Measurements from ENCODE around the gene PHF10.

DNA sequence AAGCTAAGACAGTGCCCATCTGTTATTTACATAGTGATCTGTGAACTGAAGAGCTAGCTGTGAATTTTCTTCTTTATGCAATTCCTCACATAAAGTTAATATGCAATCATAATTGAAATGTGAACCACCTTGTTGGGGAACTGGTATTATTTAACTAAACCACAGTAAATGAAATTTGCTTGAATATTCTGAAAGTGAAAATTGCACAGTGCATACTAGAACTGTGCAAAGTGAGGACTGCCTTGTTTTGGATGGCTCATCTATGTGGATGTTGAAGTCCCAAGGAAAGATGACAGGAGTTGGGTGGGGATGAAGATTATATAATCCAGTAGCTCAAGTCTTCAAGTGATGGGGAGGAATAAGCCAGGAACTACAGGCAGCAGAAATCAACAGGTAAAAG is 5.7 kb upstream of the PHF10 start:
- TF ChIP-seq POLR2AphosphoS5 (IDR thresholded peaks at IDR 0.05; ENCODE audit: low read depth, low read length), result no peak
- TF ChIP-seq ELF1 (IDR thresholded peaks at IDR 0.05), result no peak
- TF ChIP-seq GABPA (IDR thresholded peaks at IDR 0.05; ENCODE audit: low read depth), result no peak
- TF ChIP-seq JUND (IDR thresholded peaks at IDR 0.05), result no peak
- TF ChIP-seq, protein P1, sequence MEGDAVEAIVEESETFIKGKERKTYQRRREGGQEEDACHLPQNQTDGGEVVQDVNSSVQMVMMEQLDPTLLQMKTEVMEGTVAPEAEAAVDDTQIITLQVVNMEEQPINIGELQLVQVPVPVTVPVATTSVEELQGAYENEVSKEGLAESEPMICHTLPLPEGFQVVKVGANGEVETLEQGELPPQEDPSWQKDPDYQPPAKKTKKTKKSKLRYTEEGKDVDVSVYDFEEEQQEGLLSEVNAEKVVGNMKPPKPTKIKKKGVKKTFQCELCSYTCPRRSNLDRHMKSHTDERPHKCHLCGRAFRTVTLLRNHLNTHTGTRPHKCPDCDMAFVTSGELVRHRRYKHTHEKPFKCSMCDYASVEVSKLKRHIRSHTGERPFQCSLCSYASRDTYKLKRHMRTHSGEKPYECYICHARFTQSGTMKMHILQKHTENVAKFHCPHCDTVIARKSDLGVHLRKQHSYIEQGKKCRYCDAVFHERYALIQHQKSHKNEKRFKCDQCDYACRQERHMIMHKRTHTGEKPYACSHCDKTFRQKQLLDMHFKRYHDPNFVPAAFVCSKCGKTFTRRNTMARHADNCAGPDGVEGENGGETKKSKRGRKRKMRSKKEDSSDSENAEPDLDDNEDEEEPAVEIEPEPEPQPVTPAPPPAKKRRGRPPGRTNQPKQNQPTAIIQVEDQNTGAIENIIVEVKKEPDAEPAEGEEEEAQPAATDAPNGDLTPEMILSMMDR (IDR thresholded peaks at IDR 0.05), result no peak
- no peak for TF ChIP-seq TAF1 (IDR thresholded peaks at IDR 0.05; ENCODE audit: borderline replicate concordance, low read depth, low read length)
- TF ChIP-seq FOSL2 (IDR thresholded peaks at IDR 0.05; ENCODE audit: borderline replicate concordance, low read depth), result no peak
- TF ChIP-seq ZBTB33 (IDR thresholded peaks at IDR 0.05; ENCODE audit: borderline replicate concordance, low read depth), result no peak
- TF ChIP-seq RAD21 (IDR thresholded peaks at IDR 0.05; ENCODE audit: low read length), result no peak

Measured in SK-N-SH (cell line).